GM19193 (cell line): ENCODE results near the gene DCDC2C.

Experiments used
- POLR2A ChIP-seq: IDR thresholded peaks from 4 replicates; pipeline ENCODE4 v1.6.1; 2011; ENCODE audit not compliant: insufficient read depth, insufficient read length; ENCODE audit errors: extremely low read depth

DCDC2C gene

DNA sequence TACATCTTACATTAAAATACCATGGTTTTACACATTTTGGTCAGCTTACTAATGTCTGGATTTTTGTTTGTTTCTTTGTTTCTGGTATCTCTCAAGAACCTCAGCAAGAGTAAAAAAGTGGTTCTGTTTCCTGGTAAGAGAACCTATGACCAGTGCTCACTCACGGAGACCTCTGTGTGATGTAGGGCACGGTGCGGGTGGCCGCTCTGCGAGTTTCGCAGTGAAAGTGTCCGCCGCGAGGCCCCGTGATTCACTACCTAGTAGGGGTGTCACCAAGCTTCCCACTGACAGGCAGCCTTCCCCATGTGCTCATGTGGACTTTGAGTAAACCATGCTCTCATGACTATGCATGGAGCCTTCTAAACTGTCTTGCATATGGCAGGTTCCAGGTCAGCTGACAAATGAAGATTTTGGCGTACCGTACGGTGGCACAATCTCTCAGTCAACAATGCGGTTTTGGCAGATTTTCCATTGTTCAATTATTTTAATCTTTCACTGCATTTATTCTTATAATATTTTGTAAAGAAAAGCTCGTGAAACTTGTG lies 137.3 kb downstream of the DCDC2C start:
- no peak for TF ChIP-seq POLR2A

- no peak for TF ChIP-seq POLR2A
Observed at GRCh38 chr2:3847397-3848052, 144.2 kb downstream of the DCDC2C start.

GRCh38 chr2:3848776-3849175 lies 145.4 kb downstream of the DCDC2C start:
- no peak for TF ChIP-seq POLR2A

DNA sequence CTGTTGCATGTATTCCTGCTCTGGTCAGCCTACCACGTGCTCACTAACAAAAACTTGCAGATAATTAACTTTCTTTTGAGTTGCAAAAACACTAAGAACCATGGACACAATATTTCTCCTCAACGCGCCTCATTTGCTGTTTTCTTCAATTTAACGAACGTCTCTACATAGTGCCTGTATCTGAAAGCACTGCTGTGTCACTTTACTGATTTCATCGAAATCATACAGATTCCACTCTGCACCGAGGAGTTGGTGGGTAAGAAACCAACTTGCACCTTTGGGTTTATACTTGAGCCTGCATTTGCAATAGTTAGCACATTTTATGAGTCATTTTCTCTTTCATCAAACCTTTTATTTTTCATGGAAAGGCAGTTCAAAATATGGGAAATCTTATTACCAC lies 145.8 kb downstream of the DCDC2C start:
- no peak for TF ChIP-seq POLR2A

- TF ChIP-seq POLR2A: no peak
Observed at GRCh38 chr2:3857576-3857975, 154.2 kb downstream of the DCDC2C start.

- TF ChIP-seq POLR2A: no peak
Observed at GRCh38 chr2:3864943-3865865, 161.8 kb downstream of the DCDC2C start.

DNA sequence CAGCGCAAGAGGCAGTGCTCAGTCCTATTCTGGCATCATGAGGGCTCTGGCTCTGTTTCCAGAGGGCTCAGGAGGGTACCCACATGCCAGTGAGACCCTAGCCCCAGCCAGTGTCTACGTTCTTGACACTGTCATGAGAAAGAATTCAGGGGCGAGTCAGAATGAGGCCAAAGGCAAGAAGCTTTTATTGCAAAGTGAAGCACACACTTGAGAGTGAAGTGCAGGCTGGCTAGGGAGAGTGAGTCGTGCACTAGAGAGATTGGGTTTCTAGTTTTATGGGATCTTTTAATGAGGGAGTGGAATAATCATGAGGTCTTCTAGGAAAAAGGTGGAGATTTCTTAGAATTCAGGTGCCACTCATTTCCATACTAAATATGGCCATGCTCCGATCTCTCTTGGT lies 164.1 kb downstream of the DCDC2C start:
- TF ChIP-seq POLR2A: no peak

DNA sequence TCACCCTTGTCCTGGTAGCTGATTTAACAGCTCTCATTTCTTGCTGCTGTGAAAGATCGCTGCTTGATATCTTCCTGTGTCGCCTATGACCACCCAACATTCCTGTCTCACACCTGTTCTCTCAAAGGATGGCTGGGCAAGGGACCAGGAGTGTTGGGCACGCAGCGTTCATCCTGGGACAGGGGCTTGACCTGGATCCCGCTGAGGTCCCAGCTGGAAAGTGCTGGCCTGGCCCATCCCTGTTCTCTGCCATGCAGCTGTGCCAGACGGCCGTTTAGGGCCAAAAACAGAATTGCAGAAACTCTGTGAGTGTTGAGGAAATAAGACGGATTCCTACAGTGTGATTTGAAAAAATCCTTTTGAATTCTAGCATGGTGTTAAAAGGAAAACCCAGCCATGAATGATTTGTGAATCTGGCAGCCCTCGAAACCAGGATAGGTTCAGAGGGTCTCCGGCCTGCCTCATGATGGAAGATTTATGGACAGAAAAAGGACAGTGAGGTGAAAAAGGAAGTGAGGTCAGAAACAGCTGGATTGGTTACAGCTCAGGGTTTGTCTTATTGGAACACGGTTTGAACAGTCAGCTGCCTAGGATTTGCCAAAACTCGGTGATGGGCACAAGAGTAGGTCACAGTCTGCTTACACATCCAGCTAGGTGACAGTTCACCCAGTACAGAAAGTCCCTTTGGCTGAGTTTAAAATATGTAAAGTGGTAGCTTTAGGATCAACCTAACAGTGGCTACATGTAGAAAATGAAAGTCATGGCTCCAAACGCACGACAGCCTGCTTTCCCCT lies 164.8 kb downstream of the DCDC2C start:
- TF ChIP-seq POLR2A: no peak

DNA sequence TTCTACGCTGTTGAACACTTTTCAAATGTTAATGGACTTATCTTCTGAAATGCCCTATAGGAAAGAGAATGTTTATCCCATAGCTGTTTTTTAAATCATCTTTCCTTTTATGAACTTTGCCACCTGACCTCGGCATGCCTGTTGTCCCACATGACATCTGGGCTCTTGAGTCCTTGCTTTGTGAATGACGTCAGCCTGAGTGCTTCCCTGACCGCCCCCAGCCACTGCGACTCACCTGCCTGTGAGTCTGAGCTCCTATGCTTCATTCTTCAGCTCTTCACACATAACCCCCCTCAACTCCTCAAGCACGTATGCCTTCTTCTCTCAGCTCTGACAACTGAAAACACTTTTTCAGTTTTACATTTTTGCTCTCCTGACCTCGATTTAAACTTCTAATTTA lies 166.8 kb downstream of the DCDC2C start:
- TF ChIP-seq POLR2A: no peak

- no peak for TF ChIP-seq POLR2A
Observed at GRCh38 chr2:3871002-3871401, 167.6 kb downstream of the DCDC2C start.

DNA sequence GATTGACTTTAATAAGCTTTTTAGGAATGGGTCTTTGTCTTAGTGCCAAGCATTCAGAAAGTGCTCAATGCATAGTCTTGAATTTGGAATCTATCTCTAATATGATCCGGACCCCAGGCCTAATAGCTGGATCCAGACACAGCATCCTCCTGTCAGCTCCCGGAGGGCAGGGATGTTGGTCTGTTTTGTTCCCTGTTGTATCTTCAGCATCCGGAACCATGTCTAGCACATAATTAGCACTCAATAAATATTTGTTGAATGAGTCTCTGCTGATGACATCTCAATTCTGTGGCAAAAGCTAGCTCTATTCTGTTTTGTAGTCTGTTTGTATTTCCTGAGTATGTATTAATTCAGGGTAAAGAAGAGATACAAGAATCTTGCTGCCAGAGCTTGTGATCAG lies 169.1 kb downstream of the DCDC2C start:
- TF ChIP-seq POLR2A: no peak

- no peak for TF ChIP-seq POLR2A
Observed at GRCh38 chr2:3873899-3874298, 170.5 kb downstream of the DCDC2C start.

DNA sequence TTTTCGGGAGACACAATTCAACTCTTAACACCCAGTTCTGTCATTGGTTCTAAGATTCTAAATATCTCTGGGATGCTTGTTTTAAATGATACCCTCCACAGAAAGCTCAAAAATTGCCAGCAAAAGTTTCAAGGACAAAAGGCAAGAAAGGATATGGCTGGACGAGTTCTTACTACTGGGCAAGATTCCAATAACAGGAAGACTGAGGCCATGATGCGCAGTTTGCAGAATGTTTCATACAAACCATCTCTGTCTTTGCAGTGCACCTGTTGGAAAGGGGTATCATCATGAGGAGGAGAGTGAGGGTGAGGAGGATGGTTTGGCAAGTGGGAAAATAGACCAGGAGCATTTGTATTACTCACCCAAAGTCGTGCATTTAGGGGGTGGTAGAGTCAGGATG lies 172.8 kb downstream of the DCDC2C start:
- TF ChIP-seq POLR2A: no peak

GRCh38 chr2:3876685-3877084 lies 173.3 kb downstream of the DCDC2C start:
- no peak for TF ChIP-seq POLR2A
